GM11168 (cell line): Measurements from ENCODE around the gene SRRM5.

Experiments
- in situ Hi-C: fragments of 300-500 bp; cut with MboI; formaldehyde crosslinking; loops from one replicate; pipeline ENCODE4 v1.12.0; 2022; ENCODE audit warnings: low sequenced_read_pairs; ENCODE audit not compliant: unreplicated experiment

SRRM5 gene

GRCh38 chr19:43662487-43662886, 50.6 kb downstream of the SRRM5 start:
- in situ Hi-C loops = no loop called here

GRCh38 chr19:43664018-43664417, 52.1 kb downstream of the SRRM5 start:
- in situ Hi-C loops = no loop called here
